ENCODE results near the gene ITGA8. TPM values are rescaled to one million over a fixed set of nuclear protein-coding genes. Genes with fewer than 3 reads are reported as not detected.
"Not testable (repeated sequence)": the region's sequence is repeated elsewhere in the genome, so short reads cannot be mapped to it uniquely, and the experiment has no call there.

Gene ITGA8
- total RNA-seq, 1 experiment from 2014 or later = not detected

GRCh38 chr10:15540727-15541126 lies 179.0 kb downstream of the ITGA8 start:
- Mint-ChIP-seq H3K9me3 (ENCODE audit: low read depth, unreplicated experiment) (peaks cover 2% of the 10 kb centered on the region), H3K36me3 (ENCODE audit: insufficient read depth, unreplicated experiment) (no peaks in the 10 kb centered on the region), H3K27ac (ENCODE audit: unreplicated experiment) (no peak overlapping the region), H3K27me3 (ENCODE audit: unreplicated experiment) (peaks cover 48% of the 10 kb centered on the region), H3K4me1 (ENCODE audit: low read depth, unreplicated experiment) (no peaks in the 10 kb centered on the region), H3K4me3 (ENCODE audit: low read depth, unreplicated experiment) (no peak overlapping the region)
- intact Hi-C loops (cut with micrococcal nuclease; ENCODE audit: unreplicated experiment) = no loop called here
- no TSS peak for BruUV-seq (replicated peaks)
- no peak for DNase-seq
- no peak for TF ChIP-seq CTCF (IDR thresholded peaks at IDR 0.05; ENCODE audit: unreplicated experiment)
- CTCF ChIA-PET = no interaction called here

- H3K9me3 Mint-ChIP-seq (ENCODE audit: low read depth, unreplicated experiment) = peaks cover 2% of the 10 kb centered on the region
- no peak overlapping the region for H3K27ac Mint-ChIP-seq (ENCODE audit: unreplicated experiment)
- CTCF ChIA-PET = no interaction called here
- H3K27me3 Mint-ChIP-seq (ENCODE audit: unreplicated experiment) = peaks cover 51% of the 10 kb centered on the region
- no peak overlapping the region for H3K4me3 Mint-ChIP-seq (ENCODE audit: low read depth, unreplicated experiment)
- no peak for TF ChIP-seq CTCF (IDR thresholded peaks at IDR 0.05; ENCODE audit: unreplicated experiment)
- DNase-seq = no peak
- intact Hi-C loops (cut with micrococcal nuclease; ENCODE audit: unreplicated experiment) = no loop called here
- no TSS peak for BruUV-seq (replicated peaks)
- H3K36me3 Mint-ChIP-seq (ENCODE audit: insufficient read depth, unreplicated experiment) = no peaks in the 10 kb centered on the region
- no peaks in the 10 kb centered on the region for H3K4me1 Mint-ChIP-seq (ENCODE audit: low read depth, unreplicated experiment)
Measured at GRCh38 chr10:15539262-15539661, 180.5 kb downstream of the ITGA8 start.

GRCh38 chr10:15534928-15535538 lies 184.7 kb downstream of the ITGA8 start:
- H3K36me3 Mint-ChIP-seq (ENCODE audit: insufficient read depth, unreplicated experiment); H3K9me3 Mint-ChIP-seq (ENCODE audit: low read depth, unreplicated experiment); intact Hi-C loops (cut with micrococcal nuclease; ENCODE audit: unreplicated experiment); H3K4me1 Mint-ChIP-seq (ENCODE audit: low read depth, unreplicated experiment); BruUV-seq (replicated peaks); H3K4me3 Mint-ChIP-seq (ENCODE audit: low read depth, unreplicated experiment); CTCF ChIA-PET; DNase-seq; H3K27ac Mint-ChIP-seq (ENCODE audit: unreplicated experiment): not testable (repeated sequence)
- H3K27me3 Mint-ChIP-seq (ENCODE audit: unreplicated experiment) = peaks cover 40% of the 10 kb centered on the region

- no peak for DNase-seq
- BruUV-seq (replicated peaks) = no TSS peak
- Mint-ChIP-seq H3K4me3 (ENCODE audit: low read depth, unreplicated experiment) (no peak overlapping the region), H3K27me3 (ENCODE audit: unreplicated experiment) (peaks cover 39% of the 10 kb centered on the region), H3K27ac (ENCODE audit: unreplicated experiment) (no peak overlapping the region), H3K4me1 (ENCODE audit: low read depth, unreplicated experiment) (no peaks in the 10 kb centered on the region), H3K36me3 (ENCODE audit: insufficient read depth, unreplicated experiment) (no peaks in the 10 kb centered on the region), H3K9me3 (ENCODE audit: low read depth, unreplicated experiment) (no peaks in the 10 kb centered on the region)
- TF ChIP-seq CTCF (IDR thresholded peaks at IDR 0.05; ENCODE audit: unreplicated experiment) = no peak
- intact Hi-C loops (cut with micrococcal nuclease; ENCODE audit: unreplicated experiment) = no loop called here
- CTCF ChIA-PET = no interaction called here
Measured at GRCh38 chr10:15531927-15532722, 187.6 kb downstream of the ITGA8 start.

- intact Hi-C loops (cut with micrococcal nuclease; ENCODE audit: unreplicated experiment) = no loop called here
- CTCF ChIA-PET = interaction anchor here (0.6 to 0.8 kb wide), 3 partner anchors 12 to 68 kb away, joined by 3 to 5 read pairs (median 5); no protein-coding TSS in a partner anchor
- no peak for DNase-seq
- no TSS peak for BruUV-seq (replicated peaks)
- no peaks in the 10 kb centered on the region for H3K4me1 Mint-ChIP-seq (ENCODE audit: low read depth, unreplicated experiment)
- no peak overlapping the region for H3K4me3 Mint-ChIP-seq (ENCODE audit: low read depth, unreplicated experiment)
- H3K27me3 Mint-ChIP-seq (ENCODE audit: unreplicated experiment) = peaks cover 31% of the 10 kb centered on the region
- TF ChIP-seq CTCF (IDR thresholded peaks at IDR 0.05; ENCODE audit: unreplicated experiment) = no peak
- H3K36me3 Mint-ChIP-seq (ENCODE audit: insufficient read depth, unreplicated experiment) = no peaks in the 10 kb centered on the region
- H3K9me3 Mint-ChIP-seq (ENCODE audit: low read depth, unreplicated experiment) = no peaks in the 10 kb centered on the region
- no peak overlapping the region for H3K27ac Mint-ChIP-seq (ENCODE audit: unreplicated experiment)
Measured at GRCh38 chr10:15528859-15529239, 190.9 kb downstream of the ITGA8 start.
